H9 (cell line): ENCODE results near the gene ZBTB16. TPM values are rescaled to one million over a fixed set of nuclear protein-coding genes. Genes with fewer than 3 reads are reported as not detected.

Source experiments
- DNase-seq: peaks from one replicate; pipeline ENCODE4 v3.0.0-alpha.2; 2017
- H2AFZ ChIP-seq: one replicate; pipeline ENCODE4 v1.6.1; 2013; ENCODE audit warnings: mild to moderate bottlenecking, low read length, control low read depth, moderate library complexity
- H2AK5ac ChIP-seq: 2 replicates; pipeline ENCODE4 v1.6.1; 2013; ENCODE audit warnings: low read length, control low read depth, mixed read lengths; ENCODE audit not compliant: insufficient read length
- H2BK120ac ChIP-seq: one replicate; pipeline ENCODE4 v1.6.1; 2013; ENCODE audit warnings: low read depth, mild to moderate bottlenecking, low read length, control low read depth, inconsistent platforms; ENCODE audit not compliant: poor library complexity, severe bottlenecking
- H2BK12ac ChIP-seq: 2 replicates; pipeline ENCODE4 v1.6.1; 2013; ENCODE audit warnings: low read length, control low read depth, mixed read lengths, low read depth; ENCODE audit not compliant: insufficient read length
- H2BK15ac ChIP-seq: 2 replicates; pipeline ENCODE4 v1.6.1; 2013; ENCODE audit warnings: low read depth, low read length, control low read depth
- H2BK20ac ChIP-seq: one replicate; pipeline ENCODE4 v1.6.1; 2013; ENCODE audit warnings: low read depth, mild to moderate bottlenecking, low read length, control low read depth, inconsistent platforms; ENCODE audit not compliant: poor library complexity, severe bottlenecking
- H2BK5ac ChIP-seq: 2 replicates; pipeline ENCODE4 v1.6.1; 2013; ENCODE audit warnings: low read length, control low read depth, mixed read lengths; ENCODE audit not compliant: insufficient read length
- H3K14ac ChIP-seq: 2 replicates; pipeline ENCODE4 v1.6.1; 2013; ENCODE audit warnings: low read length, control low read depth; ENCODE audit not compliant: insufficient read depth
- H3K18ac ChIP-seq: 2 replicates; pipeline ENCODE4 v1.6.1; 2013; ENCODE audit warnings: low read depth, mild to moderate bottlenecking, mixed read lengths, low read length, control low read depth; ENCODE audit not compliant: insufficient read length
- H3K23ac ChIP-seq: 2 replicates; pipeline ENCODE4 v1.6.1; 2013; ENCODE audit warnings: low read length, control low read depth, mixed read lengths, low read depth; ENCODE audit not compliant: insufficient read length
- H3K23me2 ChIP-seq: 2 replicates; pipeline ENCODE4 v1.6.1; 2013; ENCODE audit warnings: low read depth, mild to moderate bottlenecking, mixed read lengths, low read length, control low read depth; ENCODE audit not compliant: insufficient read length, poor library complexity, severe bottlenecking
- H3K27ac ChIP-seq: 2 replicates; pipeline ENCODE4 v1.5.1; 2013; ENCODE audit warnings: low read length, control low read depth, mixed read lengths, low read depth; ENCODE audit not compliant: insufficient read length
- H3K27me3 ChIP-seq: 2 replicates; pipeline ENCODE4 v1.6.1; 2013; ENCODE audit warnings: low read length, control low read depth, inconsistent platforms; ENCODE audit not compliant: insufficient read depth
- H3K4ac ChIP-seq: 2 replicates; pipeline ENCODE4 v1.6.1; 2013; ENCODE audit warnings: low read depth, mild to moderate bottlenecking, control low read depth, inconsistent platforms, low read length, moderate library complexity
- H3K4me1 ChIP-seq: 2 replicates; pipeline ENCODE4 v1.6.1; 2013; ENCODE audit warnings: low read length, control low read depth, inconsistent platforms; ENCODE audit not compliant: insufficient read depth
- H3K4me2 ChIP-seq: 2 replicates; pipeline ENCODE4 v1.6.1; 2013; ENCODE audit warnings: low read length, control low read depth, mixed read lengths; ENCODE audit not compliant: insufficient read length, insufficient read depth
- H3K56ac ChIP-seq: 2 replicates; pipeline ENCODE4 v1.6.1; 2013; ENCODE audit warnings: low read depth, mild to moderate bottlenecking, mixed read lengths, low read length, control low read depth; ENCODE audit not compliant: insufficient read length
- H3K79me1 ChIP-seq: 2 replicates; pipeline ENCODE4 v1.6.1; 2013; ENCODE audit warnings: low read depth, mild to moderate bottlenecking, moderate library complexity, low read length, control low read depth, inconsistent platforms; ENCODE audit not compliant: insufficient read depth, poor library complexity, severe bottlenecking
- H3K79me2 ChIP-seq: 2 replicates; pipeline ENCODE4 v1.6.1; 2013; ENCODE audit warnings: low read length, control low read depth, inconsistent platforms; ENCODE audit not compliant: insufficient read depth
- H3K9ac ChIP-seq: 2 replicates; pipeline ENCODE4 v1.6.1; 2013; ENCODE audit warnings: low read length, control low read depth, mixed read lengths; ENCODE audit not compliant: insufficient read length; ENCODE audit errors: extremely low read depth
- H3K9me3 ChIP-seq: one replicate; pipeline ENCODE4 v1.6.1; 2013; ENCODE audit warnings: low read depth, low read length, inconsistent platforms; ENCODE audit not compliant: control insufficient read depth
- H3T11ph ChIP-seq: one replicate; pipeline ENCODE4 v1.6.1; 2013; ENCODE audit warnings: mild to moderate bottlenecking, low read length, control low read depth, inconsistent platforms
- H4K20me1 ChIP-seq: one replicate; pipeline ENCODE4 v1.6.1; 2013; ENCODE audit not compliant: control insufficient read depth, insufficient read length, insufficient read depth
- H4K5ac ChIP-seq: 2 replicates; pipeline ENCODE4 v1.6.1; 2013; ENCODE audit warnings: low read depth, mild to moderate bottlenecking, mixed read lengths, low read length, control low read depth; ENCODE audit not compliant: insufficient read length
- H4K8ac ChIP-seq: replicated peaks from 2 replicates; pipeline ENCODE4 v1.6.1; 2013; ENCODE audit warnings: low read length, control low read depth, mixed read lengths, low read depth; ENCODE audit not compliant: insufficient read length
- H4K91ac ChIP-seq: 2 replicates; pipeline ENCODE4 v1.6.1; 2013; ENCODE audit warnings: low read depth, mild to moderate bottlenecking, moderate library complexity, mixed read lengths, low read length, control low read depth; ENCODE audit not compliant: insufficient read length
- H3K27ac Mint-ChIP-seq, 3 experiments: 2 replicates in 2 of 3; 3 replicates in 1 of 3; pipeline ENCODE4 v1.8.0; 2020 to 2021; ENCODE audit warnings: mixed read lengths in 3 of 3, mild to moderate bottlenecking in 1 of 3, moderate library complexity in 1 of 3
- H3K27me3 Mint-ChIP-seq: 2 replicates; pipeline ENCODE4 v1.8.0; 2021; ENCODE audit warnings: low read depth, mild to moderate bottlenecking, moderate library complexity, mixed read lengths
- H3K36me3 Mint-ChIP-seq, 3 experiments: 2 replicates in 2 of 3; 3 replicates in 1 of 3; pipeline ENCODE4 v1.8.0; 2020 to 2021; ENCODE audit warnings: low read depth in 3 of 3, mixed read lengths in 3 of 3; ENCODE audit not compliant: insufficient read depth in 1 of 3
- H3K4me1 Mint-ChIP-seq, 2 experiments: 2 replicates each; pipeline ENCODE4 v1.8.0; 2020; ENCODE audit warnings: mixed read lengths in 2 of 2
- H3K4me3 Mint-ChIP-seq, 2 experiments: 2 replicates in 1 of 2; 3 replicates in 1 of 2; pipeline ENCODE4 v1.8.0; 2020 to 2021; ENCODE audit warnings: mild to moderate bottlenecking in 2 of 2, mixed read lengths in 2 of 2, moderate library complexity in 1 of 2
- H3K9me3 Mint-ChIP-seq, 2 experiments: 2 replicates in 1 of 2; 3 replicates in 1 of 2; pipeline ENCODE4 v1.8.0; 2020; ENCODE audit warnings: mild to moderate bottlenecking in 2 of 2, mixed read lengths in 2 of 2, moderate library complexity in 1 of 2
- WGBS: extraction: QIAGEN DNeasy Blood & Tissue Kit; methylation state at CpG from one replicate; pipeline ENCODE4 v1.1.7; 2013; ENCODE audit warnings: missing lambda C conversion rate, low lambda C conversion rate, mixed read lengths; ENCODE audit not compliant: insufficient read length; ENCODE audit errors: extremely low coverage; 5-methylcytosine and 5-hydroxymethylcytosine counted together
- total RNA-seq: library from RNA; stranded (reverse); gene quantifications from 2 replicates; pipeline ENCODE4 v1.2.1, GENCODE V29; 2021
- TF ChIP-seq, protein P1 (sequence below): fragments of 200-600 bp; sonication (generic); conservative IDR thresholded peaks from 3 replicates; pipeline ENCODE4 v1.8.0; 2021; ENCODE audit warnings: antibody characterized with exemption, mild to moderate bottlenecking

ZBTB16 gene
- total RNA-seq, 1 experiment from 2014 or later: not detected

DNA sequence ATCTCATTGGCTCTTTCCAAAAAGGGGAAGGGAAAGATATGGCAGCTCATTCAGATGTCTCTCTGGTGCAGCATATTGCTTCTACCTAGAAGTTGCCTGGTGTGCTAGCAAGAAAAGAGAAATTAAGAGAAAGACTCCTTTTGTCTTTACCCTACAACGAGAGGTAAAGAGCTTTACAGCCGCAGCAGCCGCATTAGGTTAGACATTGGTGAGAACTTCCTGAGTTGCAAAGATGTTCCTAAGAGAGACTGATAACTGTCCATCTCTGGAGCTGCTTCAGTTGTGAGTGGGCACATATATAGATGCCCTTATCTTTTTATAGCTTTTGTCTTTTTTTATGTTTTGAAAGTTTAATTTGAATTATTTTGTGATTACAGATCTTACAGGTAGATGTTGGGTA lies 155.9 kb downstream of the ZBTB16 start:
- TF ChIP-seq, protein P1, sequence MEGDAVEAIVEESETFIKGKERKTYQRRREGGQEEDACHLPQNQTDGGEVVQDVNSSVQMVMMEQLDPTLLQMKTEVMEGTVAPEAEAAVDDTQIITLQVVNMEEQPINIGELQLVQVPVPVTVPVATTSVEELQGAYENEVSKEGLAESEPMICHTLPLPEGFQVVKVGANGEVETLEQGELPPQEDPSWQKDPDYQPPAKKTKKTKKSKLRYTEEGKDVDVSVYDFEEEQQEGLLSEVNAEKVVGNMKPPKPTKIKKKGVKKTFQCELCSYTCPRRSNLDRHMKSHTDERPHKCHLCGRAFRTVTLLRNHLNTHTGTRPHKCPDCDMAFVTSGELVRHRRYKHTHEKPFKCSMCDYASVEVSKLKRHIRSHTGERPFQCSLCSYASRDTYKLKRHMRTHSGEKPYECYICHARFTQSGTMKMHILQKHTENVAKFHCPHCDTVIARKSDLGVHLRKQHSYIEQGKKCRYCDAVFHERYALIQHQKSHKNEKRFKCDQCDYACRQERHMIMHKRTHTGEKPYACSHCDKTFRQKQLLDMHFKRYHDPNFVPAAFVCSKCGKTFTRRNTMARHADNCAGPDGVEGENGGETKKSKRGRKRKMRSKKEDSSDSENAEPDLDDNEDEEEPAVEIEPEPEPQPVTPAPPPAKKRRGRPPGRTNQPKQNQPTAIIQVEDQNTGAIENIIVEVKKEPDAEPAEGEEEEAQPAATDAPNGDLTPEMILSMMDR: no peak
- Histone ChIP-seq H2BK15ac (no peak overlapping the region), H3K9ac (no peak overlapping the region), H3K79me2 (no peaks in the 10 kb centered on the region), H2BK5ac (no peak overlapping the region), H3K56ac (no peak overlapping the region), H3T11ph (no peak overlapping the region), H3K18ac (no peak overlapping the region), H3K4ac (no peak overlapping the region), H2AK5ac (no peak overlapping the region), H3K4me2 (no peak overlapping the region), H3K23me2 (no peaks in the 10 kb centered on the region), H3K14ac (no peak overlapping the region), H3K27me3 (no peaks in the 10 kb centered on the region), H3K23ac (no peak overlapping the region), H2BK12ac (no peak overlapping the region), H3K79me1 (no peaks in the 10 kb centered on the region), H2BK20ac (no peak overlapping the region), H4K8ac (no peak overlapping the region), H3K27ac (no peak overlapping the region), H3K4me1 (no peaks in the 10 kb centered on the region; the same call in 1 of the 2 replicates), H3K9me3 (no peaks in the 10 kb centered on the region), H2AFZ (no peak overlapping the region), H4K91ac (no peak overlapping the region), H4K20me1 (no peaks in the 10 kb centered on the region), H2BK120ac (no peak overlapping the region), H4K5ac (no peak overlapping the region)
- WGBS: no CpG with 5 or more reads among the region's 3 CpGs
- H3K36me3 Mint-ChIP-seq: no peaks in the 10 kb centered on the region; a peak in 1 of 7 replicates
- no peak overlapping the region for H3K27ac Mint-ChIP-seq
- peaks cover 21 to 30% of the 10 kb centered on the region in 2 experiments for H3K4me1 Mint-ChIP-seq
- no peak for DNase-seq
- no peaks in the 10 kb centered on the region for H3K9me3 Mint-ChIP-seq
- H3K4me3 Mint-ChIP-seq: no peak overlapping the region
- H3K27me3 Mint-ChIP-seq: peaks cover 10% of the 10 kb centered on the region
